ENCODE data around the gene PRSS36. TPM values are rescaled to one million over a fixed set of nuclear protein-coding genes. Genes with fewer than 3 reads are reported as not detected.

Gene PRSS36
- total RNA-seq, 1 donor from 2014 or later: 1.1 TPM

DNA sequence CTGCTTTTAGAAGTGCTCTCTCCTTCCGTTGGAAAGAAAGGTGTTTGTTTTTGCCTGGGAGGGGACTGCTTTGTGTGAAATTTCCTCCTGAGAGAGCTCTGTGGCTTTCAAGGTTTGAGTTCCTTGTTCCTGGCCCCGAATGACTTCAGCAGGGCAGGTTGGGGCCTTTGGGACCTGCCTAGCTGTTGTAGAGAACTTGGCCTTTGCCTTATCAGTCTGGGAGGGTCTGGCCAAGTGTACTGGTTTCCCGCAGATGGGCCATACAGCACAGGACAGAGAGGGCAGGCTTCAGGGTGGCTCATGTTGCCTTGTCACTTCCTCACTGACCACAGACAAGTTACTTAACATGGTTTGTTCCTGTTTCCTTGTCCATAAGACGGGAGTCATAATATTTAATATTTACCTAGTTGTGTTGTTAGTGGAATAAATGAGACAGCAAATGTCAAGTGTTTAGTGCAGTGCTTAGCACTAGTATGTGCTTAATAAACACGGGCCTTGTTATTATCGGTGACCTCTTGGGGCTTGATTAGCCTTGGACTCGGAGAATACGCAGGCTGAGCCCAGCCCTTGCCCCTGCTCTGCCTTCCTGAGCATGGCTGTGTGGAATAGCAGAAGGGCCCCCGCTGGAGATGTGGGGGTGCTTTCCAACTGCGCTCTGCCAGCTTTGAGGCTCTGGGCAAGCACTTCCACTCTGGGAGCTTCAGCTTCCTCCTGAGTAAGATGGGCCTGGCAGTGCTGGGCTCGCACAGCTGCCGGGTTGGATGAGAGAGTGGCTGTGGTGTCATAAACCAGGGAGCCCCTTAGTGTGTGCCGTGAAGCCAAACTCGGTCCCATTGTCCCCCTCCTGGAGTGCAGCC, 20.9 kb downstream of the PRSS36 start:
- DNase-seq (ENCODE audit: low spot score): no peak

- DNase-seq (ENCODE audit: low spot score): no peak
Measured at GRCh38 chr16:31127182-31127581, 22.7 kb downstream of the PRSS36 start.

DNA sequence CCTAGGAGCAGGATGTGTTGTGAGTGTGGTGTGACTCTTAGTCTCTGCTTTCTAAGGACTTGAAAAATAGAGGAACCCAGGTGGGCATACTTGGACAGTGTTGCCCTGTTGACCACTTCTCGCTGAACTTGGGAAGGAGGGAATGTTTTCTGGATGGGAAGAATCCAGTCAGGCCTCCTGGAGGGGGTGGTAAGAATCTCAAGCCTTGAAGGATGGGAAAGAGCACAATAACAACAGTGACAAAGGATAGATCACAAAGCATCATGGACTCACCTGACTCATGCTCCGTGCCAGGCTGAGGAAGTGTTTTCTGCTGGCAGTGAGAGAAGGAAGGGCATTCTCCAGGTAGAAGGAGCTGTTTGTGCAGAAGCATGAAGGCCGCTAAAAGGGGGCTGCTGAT, 24.0 kb downstream of the PRSS36 start:
- DNase-seq (ENCODE audit: low spot score): no peak

DNA sequence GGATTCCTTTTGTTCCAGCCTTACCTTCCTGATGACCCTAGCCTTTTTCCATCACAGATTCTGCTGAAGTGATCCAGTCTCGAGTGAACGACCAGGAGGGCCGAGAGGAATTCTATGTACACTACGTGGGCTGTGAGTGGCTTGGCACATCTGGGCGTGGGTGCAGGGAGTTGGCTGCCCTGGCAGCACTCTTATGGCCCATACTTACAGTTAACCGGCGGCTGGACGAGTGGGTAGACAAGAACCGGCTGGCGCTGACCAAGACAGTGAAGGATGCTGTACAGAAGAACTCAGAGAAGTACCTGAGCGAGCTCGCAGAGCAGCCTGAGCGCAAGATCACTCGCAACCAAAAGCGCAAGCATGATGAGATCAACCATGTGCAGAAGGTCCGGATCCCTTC, 29.7 kb downstream of the PRSS36 start:
- DNase-seq (ENCODE audit: low spot score): no peak

GRCh38 chr16:31118223-31119155, 31.4 kb downstream of the PRSS36 start:
- DNase-seq (ENCODE audit: low spot score): no peak

GRCh38 chr16:31117384-31118222, 32.3 kb downstream of the PRSS36 start, which contains the start of gene KAT8:
Gene KAT8 (plus strand): TSS chr16:31117664. CDS start chr16:31117682, 18 bp downstream.
- DNase-seq (ENCODE audit: low spot score): peak; percentile 99

DNA sequence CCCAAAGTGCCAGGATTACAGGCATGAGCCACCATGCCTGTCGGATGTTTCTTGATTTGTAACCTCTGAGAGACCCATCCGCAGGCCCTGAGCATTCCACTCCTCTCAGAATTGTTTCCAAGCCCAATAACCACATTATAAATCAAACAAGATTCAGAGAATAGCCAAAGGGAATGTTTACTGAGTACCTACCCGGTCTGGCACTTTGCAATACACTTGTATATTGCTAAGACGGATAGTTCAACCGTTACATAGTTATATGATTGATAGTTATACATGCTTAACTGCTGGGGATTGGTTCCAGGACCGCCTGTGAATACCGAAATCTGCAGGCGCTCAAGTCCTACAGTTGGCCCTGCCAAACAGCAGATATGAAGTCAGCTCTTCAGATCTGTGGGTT, 35.4 kb downstream of the PRSS36 start:
- DNase-seq (ENCODE audit: low spot score): no peak

DNA sequence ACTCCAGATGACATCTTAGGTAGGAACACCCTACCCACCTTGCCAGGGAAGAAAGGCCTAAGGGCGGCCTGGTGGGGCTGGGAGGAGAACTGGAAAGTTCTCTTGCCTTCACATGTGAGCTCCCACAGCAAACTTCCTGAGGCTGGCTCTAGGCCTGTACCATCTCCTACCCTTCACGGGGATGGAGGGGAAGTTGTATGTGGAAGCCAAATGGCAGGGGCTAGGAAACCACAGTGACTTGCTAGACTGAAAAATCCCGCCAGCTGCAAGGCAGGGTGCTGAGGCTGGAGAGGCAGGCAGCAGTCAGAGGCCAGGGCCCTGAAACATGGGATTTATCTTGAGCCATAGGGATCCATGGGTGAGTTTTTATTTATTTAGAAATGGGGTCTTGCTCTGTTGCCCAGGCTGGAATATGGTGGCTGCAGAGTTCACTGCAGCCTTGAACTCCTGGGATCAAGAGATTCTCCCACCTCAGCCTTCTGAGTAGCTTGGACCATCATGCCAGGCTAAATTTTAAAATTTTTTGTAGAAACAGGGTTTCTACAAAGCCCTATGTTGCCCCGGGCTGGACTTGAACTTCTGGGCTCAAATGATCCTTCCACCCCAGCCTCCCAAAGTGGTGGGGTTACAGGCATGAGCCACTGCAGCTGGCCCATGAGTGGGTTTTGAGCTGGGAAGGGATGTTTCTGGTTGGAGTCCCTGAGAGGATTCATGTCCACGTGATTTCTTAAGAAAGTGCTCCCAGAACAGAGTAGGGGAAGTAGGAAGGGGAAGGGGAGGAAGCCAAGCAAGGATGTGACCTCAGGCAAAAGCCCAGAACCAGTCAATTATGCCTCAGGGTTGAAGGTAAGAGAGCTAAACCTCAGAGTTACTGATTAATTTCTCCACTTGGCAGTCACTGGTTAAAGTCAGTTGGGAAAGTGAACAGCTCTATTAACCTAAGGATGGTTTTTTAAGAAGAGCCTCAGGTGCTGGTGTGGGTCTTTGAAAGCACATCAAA, 36.4 kb downstream of the PRSS36 start:
- DNase-seq (ENCODE audit: low spot score): no peak

DNA sequence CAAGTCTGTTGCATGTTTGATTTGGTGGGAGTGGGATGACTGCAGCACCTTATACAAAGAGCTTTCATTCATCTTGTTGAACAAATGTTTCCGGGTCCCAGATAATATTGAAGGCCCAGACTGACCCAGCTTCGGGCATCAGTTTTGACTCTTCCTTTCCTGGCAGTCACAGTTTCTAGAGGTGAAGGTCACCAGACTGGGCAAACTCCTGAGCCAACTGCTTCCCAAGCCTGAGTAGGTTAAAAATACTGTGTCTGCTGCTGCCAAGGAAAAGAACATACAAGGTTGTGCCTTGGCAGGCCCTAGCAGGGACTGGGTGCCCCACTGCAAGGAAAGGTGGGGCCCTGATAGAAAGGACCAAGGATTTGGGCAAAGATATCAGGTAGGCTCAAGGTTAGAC, 37.2 kb downstream of the PRSS36 start:
- DNase-seq (ENCODE audit: low spot score): no peak

- no peak for DNase-seq (ENCODE audit: low spot score)
Measured at GRCh38 chr16:31111881-31112466, 37.9 kb downstream of the PRSS36 start.

DNA sequence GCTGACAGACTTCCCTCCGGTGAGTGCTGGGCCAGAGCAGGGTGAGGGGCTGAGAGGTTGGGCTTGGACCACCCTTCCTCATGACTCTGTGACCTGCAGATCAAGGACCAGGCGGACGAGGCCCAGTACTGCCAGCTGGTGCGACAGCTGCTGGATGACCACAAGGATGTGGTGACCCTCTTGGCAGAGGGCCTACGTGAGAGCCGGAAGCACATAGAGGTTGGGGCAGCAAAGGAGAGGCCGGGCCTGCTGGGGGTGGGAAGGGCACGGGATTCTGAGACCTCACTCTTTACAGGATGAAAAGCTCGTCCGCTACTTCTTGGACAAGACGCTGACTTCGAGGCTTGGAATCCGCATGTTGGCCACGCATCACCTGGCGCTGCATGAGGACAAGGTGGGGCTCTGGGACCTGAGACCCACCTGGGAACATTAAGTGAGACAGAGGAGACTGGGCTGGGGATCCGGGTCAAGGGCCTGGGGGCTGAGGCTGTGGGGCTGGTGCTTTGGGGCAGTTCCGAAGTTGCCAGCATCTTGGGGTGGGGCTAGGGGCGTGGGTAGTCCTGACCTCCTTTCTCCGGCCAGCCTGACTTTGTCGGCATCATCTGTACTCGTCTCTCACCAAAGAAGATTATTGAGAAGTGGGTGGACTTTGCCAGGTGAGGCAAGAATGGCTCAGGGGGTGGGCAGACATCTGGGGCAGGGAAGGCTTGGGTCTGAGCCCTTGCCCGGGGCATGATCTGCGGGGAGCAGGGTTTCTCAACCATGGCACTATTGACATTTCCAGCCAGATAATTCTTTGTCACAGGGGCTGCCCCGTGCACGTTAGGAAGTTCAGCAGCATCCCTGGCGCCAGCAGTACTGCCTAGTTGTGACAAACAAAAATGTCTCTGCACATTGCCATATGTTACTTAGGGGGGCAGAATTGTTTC, 39.5 kb downstream of the PRSS36 start:
- DNase-seq (ENCODE audit: low spot score): no peak

DNA sequence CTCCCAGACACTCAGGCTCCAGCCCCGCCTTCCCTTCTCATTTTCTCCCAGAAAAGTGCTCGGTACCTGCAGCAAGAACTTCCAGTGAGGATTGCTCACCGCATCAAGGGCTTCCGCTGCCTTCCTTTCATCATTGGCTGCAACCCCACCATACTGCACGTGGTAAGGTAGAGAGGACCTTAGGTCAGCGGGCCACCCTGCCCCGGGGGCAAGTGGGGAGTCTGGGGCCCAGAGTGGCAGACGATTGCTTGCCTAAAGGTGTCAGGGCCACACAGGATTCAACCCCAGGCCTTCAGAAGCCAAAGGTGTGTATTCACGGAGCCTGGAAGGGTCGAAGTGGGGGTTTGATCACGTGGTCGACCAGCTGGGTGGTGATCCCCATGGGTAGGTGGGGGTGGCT, 40.2 kb downstream of the PRSS36 start:
- DNase-seq (ENCODE audit: low spot score): no peak

DNA sequence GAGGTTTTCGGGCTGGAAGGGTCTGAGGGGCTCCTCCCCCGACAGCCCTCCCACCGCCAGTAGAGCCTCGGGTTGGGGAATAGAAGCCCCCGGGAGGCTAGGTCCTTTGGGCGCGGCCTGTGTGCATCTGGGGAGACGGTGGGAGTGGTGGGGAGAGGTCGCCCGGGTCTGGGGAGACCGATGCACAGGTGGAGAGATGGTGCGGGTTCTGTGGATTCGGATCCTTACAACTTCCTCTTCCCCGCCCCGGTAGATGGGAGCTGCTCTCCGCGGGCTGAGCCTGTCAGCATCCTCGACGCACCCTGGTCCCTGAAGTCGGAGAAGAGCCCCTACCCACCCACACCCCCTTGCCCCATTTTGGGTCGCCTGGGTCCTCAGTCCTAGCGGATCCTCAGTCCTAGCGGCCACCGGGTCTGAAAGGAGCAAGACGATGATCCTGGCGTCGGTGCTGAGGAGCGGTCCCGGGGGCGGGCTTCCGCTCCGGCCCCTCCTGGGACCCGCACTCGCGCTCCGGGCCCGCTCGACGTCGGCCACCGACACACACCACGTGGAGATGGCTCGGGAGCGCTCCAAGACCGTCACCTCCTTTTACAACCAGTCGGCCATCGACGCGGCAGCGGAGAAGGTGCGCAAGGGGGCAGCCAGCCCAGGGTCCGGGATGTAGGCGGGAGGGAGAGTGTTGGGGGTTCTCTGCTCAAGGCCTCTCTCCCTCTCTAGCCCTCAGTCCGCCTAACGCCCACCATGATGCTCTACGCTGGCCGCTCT, 40.9 kb downstream of the PRSS36 start:
- DNase-seq (ENCODE audit: low spot score): no peak

- DNase-seq (ENCODE audit: low spot score): peak; percentile 69
Measured at GRCh38 chr16:31108035-31108793, 41.7 kb downstream of the PRSS36 start, which contains the start of gene BCKDK. Gene BCKDK (plus strand): TSS chr16:31108386. CDS start chr16:31109224, 838 bp downstream.

- no peak for DNase-seq (ENCODE audit: low spot score)
Measured at GRCh38 chr16:31107465-31107867, 42.4 kb downstream of the PRSS36 start.

DNA sequence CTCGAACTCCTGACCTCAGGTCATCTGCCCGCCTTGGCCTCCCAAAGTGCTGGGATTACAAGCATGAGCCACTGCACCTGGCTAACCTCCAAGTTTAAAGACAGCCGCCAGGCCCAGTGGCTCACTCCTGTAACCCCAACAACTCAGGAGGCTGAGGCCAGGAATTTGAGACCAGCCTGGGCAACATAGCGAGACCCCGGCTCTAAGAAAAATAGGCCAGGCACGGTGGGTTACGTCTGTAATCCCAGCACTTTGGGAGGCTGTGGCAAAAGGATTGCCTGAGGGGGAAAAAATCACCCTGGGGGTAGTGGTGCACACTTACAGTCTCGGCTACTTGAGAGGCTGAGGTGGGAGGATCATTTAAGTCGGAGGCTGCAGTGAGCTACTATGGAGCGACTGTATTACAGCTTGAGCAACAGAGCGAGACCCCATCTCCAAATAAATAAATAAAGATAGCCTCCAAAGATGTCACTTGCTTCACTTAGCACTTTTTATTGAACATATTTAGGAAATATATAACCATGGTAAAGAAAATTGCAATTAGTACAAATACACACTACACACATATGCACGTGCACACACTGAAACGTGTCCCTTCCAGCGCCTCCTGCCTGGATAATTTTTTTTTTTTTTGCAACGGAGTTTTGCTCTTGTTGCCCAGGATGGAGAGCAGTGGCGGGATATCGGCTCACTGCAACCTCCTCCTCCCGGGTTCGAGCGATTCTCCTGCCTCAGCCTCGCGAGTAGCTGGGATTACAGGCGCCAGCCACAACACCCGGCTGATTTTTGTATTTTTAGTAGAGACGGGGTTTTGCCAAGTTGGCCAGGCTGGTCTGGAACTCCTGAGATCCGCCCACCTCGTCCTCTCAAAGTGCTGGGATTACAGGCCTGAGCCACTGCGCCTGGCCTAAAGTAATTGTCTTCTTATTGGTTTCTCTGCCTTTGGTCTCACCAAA, 43.1 kb downstream of the PRSS36 start:
- DNase-seq (ENCODE audit: low spot score): no peak

Data from ureter (tissue), 1 donor.